NCI-H2171 (cell line): ENCODE data around the gene SDSL.

Experiments
- DNase-seq: peaks from one replicate; lab custom pipeline; 2025; lab: John Stamatoyannopoulos, UW

SDSL gene

GRCh38 chr12:113468365-113469223 lies 46.4 kb downstream of the SDSL start:
- no peak for DNase-seq

- DNase-seq: no peak
Observed at GRCh38 chr12:113469224-113469948, 47.2 kb downstream of the SDSL start.

GRCh38 chr12:113469949-113470743 lies 48.0 kb downstream of the SDSL start:
- no peak for DNase-seq

- no peak for DNase-seq
Observed at GRCh38 chr12:113470871-113471618, 48.9 kb downstream of the SDSL start.

- DNase-seq: no peak
Observed at GRCh38 chr12:113471619-113472171, 49.5 kb downstream of the SDSL start, which contains the start of gene LHX5. Gene LHX5, minus strand, starts transcription at chr12:113471871. Its CDS starts 373 bp downstream, at chr12:113471498.

- DNase-seq: no peak
Observed at GRCh38 chr12:113472191-113473121, 50.3 kb downstream of the SDSL start.

GRCh38 chr12:113473400-113473799 lies 51.2 kb downstream of the SDSL start:
- no peak for DNase-seq

- no peak for DNase-seq
Observed at GRCh38 chr12:113473942-113474341, 51.8 kb downstream of the SDSL start.

GRCh38 chr12:113474635-113475436 lies 52.7 kb downstream of the SDSL start:
- no peak for DNase-seq

- DNase-seq: no peak
Observed at GRCh38 chr12:113475451-113476175, 53.4 kb downstream of the SDSL start.

GRCh38 chr12:113476176-113476986 lies 54.2 kb downstream of the SDSL start:
- no peak for DNase-seq

GRCh38 chr12:113477171-113477841 lies 55.1 kb downstream of the SDSL start:
- no peak for DNase-seq

GRCh38 chr12:113477842-113478215 lies 55.6 kb downstream of the SDSL start:
- no peak for DNase-seq

GRCh38 chr12:113478351-113479011 lies 56.3 kb downstream of the SDSL start:
- DNase-seq: no peak

GRCh38 chr12:113479216-113479589 lies 57.0 kb downstream of the SDSL start:
- no peak for DNase-seq

- DNase-seq: no peak
Observed at GRCh38 chr12:113479590-113480335, 57.6 kb downstream of the SDSL start.
